Measurements from ENCODE around the gene BBOX1.

GRCh38 chr11:27081056-27081455 lies 40.4 kb downstream of the BBOX1 start:
- no peak for TF ChIP-seq MYC (IDR thresholded peaks at IDR 0.05; ENCODE audit: low read depth, low read length)
- no peak for TF ChIP-seq CTCF (IDR thresholded peaks at IDR 0.05; ENCODE audit: low read depth, low read length)

Measured in NB4 (cell line).